Duodenal mucosa (tissue), 2 donors: ENCODE data around the gene IQCM.
"Not testable (repeated sequence)": the region's sequence is repeated elsewhere in the genome, so short reads cannot be mapped to it uniquely, and the experiment has no call there.

Experiments
- H3K27ac ChIP-seq: one replicate; pipeline ENCODE4 v1.7.0; 2013; ENCODE audit warnings: low read depth, low read length
- H3K27me3 ChIP-seq, 2 donors: one replicate each; pipeline ENCODE4 v1.7.0; 2013; ENCODE audit warnings: low read length in 2 of 2, control low read depth in 1 of 2; ENCODE audit not compliant: insufficient read depth in 2 of 2, control insufficient read depth in 1 of 2
- H3K36me3 ChIP-seq, 2 donors: one replicate each; pipeline ENCODE4 v1.7.0; 2013; ENCODE audit warnings: low read length in 2 of 2, control low read depth in 1 of 2; ENCODE audit not compliant: insufficient read depth in 2 of 2, control insufficient read depth in 1 of 2
- H3K4me1 ChIP-seq, 2 donors: one replicate each; pipeline ENCODE4 v1.7.0; 2013; ENCODE audit warnings: low read length in 2 of 2, control low read depth in 1 of 2; ENCODE audit not compliant: insufficient read depth in 2 of 2, control insufficient read depth in 1 of 2
- H3K4me3 ChIP-seq, 2 donors: one replicate each; pipeline ENCODE4 v1.7.0; 2013; ENCODE audit warnings: low read length in 2 of 2, low read depth in 1 of 2
- H3K9ac ChIP-seq, 2 donors: one replicate each; pipeline ENCODE4 v1.7.0; 2013; ENCODE audit warnings: low read length in 2 of 2, low read depth in 1 of 2
- H3K9me3 ChIP-seq, 2 donors: one replicate each; pipeline ENCODE4 v1.7.0; 2013; ENCODE audit warnings: low read length in 2 of 2, control low read depth in 1 of 2; ENCODE audit not compliant: control insufficient read depth in 1 of 2

IQCM gene

GRCh38 chr4:149511558-149512298 is 303.9 kb downstream of the IQCM start:
- Histone ChIP-seq H3K27ac (no peak overlapping the region), H3K36me3 (no peaks in the 10 kb centered on the region), H3K4me3 (no peak overlapping the region), H3K9me3 (no peaks in the 10 kb centered on the region), H3K9ac (no peak overlapping the region), H3K27me3 (no peaks in the 10 kb centered on the region), H3K4me1 (no peaks in the 10 kb centered on the region)

GRCh38 chr4:149507309-149507708 is 308.3 kb downstream of the IQCM start:
- H3K4me1 ChIP-seq, H3K36me3 ChIP-seq, H3K27ac ChIP-seq, H3K9me3 ChIP-seq, H3K4me3 ChIP-seq, H3K27me3 ChIP-seq, H3K9ac ChIP-seq: not testable (repeated sequence)

GRCh38 chr4:149500806-149501205 is 314.8 kb downstream of the IQCM start:
- Histone ChIP-seq H3K36me3 (no peaks in the 10 kb centered on the region), H3K27ac (no peak overlapping the region), H3K4me3 (no peak overlapping the region)

GRCh38 chr4:149499726-149500125 is 315.9 kb downstream of the IQCM start:
- H3K4me1 ChIP-seq: no peaks in the 10 kb centered on the region
- H3K27me3 ChIP-seq: no peaks in the 10 kb centered on the region
- H3K4me3 ChIP-seq: no peak overlapping the region
- H3K9me3 ChIP-seq: no peaks in the 10 kb centered on the region
- no peak overlapping the region for H3K27ac ChIP-seq
- no peaks in the 10 kb centered on the region for H3K36me3 ChIP-seq
- no peak overlapping the region for H3K9ac ChIP-seq

More at GRCh38 chr4:149500806-149501205, 314.8 kb downstream of the IQCM start:
- no peaks in the 10 kb centered on the region for H3K27me3 ChIP-seq
- no peak overlapping the region for H3K9ac ChIP-seq
- H3K4me1 ChIP-seq: no peaks in the 10 kb centered on the region
- no peaks in the 10 kb centered on the region for H3K9me3 ChIP-seq

- Histone ChIP-seq H3K9me3 (no peaks in the 10 kb centered on the region), H3K27me3 (no peaks in the 10 kb centered on the region), H3K9ac (no peak overlapping the region), H3K4me3 (no peak overlapping the region), H3K36me3 (no peaks in the 10 kb centered on the region), H3K4me1 (no peaks in the 10 kb centered on the region), H3K27ac (no peak overlapping the region)
Observed at GRCh38 chr4:149498246-149498645, 317.4 kb downstream of the IQCM start.

DNA sequence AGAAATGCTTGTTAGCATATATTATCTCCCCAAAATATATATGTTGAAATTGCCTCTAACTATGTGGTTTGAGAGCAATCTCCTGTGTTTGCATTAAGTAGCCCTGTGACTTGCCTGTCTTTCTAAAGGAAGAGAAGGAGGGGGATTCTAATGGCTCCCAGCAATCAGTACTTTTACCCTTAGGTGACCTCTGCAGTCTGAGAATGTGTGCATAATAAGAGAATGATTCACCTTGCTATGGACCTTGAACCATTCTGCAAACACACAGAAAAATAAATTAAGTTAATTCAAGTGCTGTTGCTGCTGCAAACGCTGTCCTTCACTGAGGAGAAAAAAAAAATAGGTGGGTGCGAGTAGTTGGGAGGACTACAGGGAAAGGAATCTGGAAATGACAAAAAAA is 322.2 kb downstream of the IQCM start:
- Histone ChIP-seq H3K9ac (no peak overlapping the region), H3K27me3 (no peaks in the 10 kb centered on the region), H3K4me1 (no peaks in the 10 kb centered on the region), H3K36me3 (no peaks in the 10 kb centered on the region), H3K27ac (no peak overlapping the region), H3K4me3 (no peak overlapping the region), H3K9me3 (no peaks in the 10 kb centered on the region)

DNA sequence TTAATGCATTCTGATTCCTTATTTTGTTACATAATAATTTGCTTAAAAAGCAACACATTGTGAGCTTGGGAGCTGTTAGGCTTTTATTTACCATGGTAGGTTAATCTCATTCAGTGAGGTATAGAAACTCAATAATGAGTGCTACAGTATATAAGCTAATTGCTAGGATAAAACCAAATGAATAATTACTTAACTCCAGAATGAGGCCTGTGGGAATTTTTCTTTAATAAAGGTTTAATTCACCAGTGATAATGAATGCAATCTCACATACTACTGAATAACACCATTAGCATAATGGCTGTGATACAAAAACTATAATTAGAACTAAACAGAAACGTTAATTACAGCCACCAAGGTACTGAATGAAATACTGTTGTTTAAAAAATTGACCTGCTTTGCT is 326.3 kb downstream of the IQCM start:
- Histone ChIP-seq H3K27me3 (no peaks in the 10 kb centered on the region), H3K27ac (no peak overlapping the region), H3K4me3 (no peak overlapping the region), H3K36me3 (no peaks in the 10 kb centered on the region), H3K9ac (no peak overlapping the region), H3K9me3 (no peaks in the 10 kb centered on the region), H3K4me1 (no peaks in the 10 kb centered on the region)

GRCh38 chr4:149486861-149487260 is 328.8 kb downstream of the IQCM start:
- no peaks in the 10 kb centered on the region for H3K36me3 ChIP-seq
- H3K9me3 ChIP-seq: no peaks in the 10 kb centered on the region
- H3K9ac ChIP-seq: no peak overlapping the region

DNA sequence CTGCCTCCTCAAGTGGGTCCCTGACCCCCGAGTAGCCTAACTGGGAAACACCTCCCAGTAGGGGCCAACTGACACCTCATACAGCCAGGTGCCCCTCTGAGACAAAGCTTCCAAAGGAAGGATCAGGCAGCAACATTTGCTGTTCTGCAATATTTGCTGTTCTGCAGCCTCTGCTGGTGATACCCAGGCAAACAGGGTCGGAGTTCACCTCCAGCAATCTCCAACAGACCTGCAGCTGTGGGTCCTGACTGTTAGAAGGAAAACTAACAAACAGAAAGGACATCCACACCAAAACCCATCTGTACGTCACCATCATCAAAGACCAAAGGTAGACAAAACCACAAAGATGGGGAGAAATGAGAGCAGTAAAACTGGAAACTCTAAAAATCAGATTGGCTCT is 347.0 kb downstream of the IQCM start:
- not testable (repeated sequence) for H3K36me3 ChIP-seq, H3K27me3 ChIP-seq, H3K9me3 ChIP-seq, H3K9ac ChIP-seq, H3K4me3 ChIP-seq, H3K4me1 ChIP-seq, H3K27ac ChIP-seq

More at GRCh38 chr4:149486861-149487260, 328.8 kb downstream of the IQCM start:
- H3K4me1 ChIP-seq: no peaks in the 10 kb centered on the region
- H3K4me3 ChIP-seq: no peak overlapping the region
- no peak overlapping the region for H3K27ac ChIP-seq
- H3K27me3 ChIP-seq: no peaks in the 10 kb centered on the region

DNA sequence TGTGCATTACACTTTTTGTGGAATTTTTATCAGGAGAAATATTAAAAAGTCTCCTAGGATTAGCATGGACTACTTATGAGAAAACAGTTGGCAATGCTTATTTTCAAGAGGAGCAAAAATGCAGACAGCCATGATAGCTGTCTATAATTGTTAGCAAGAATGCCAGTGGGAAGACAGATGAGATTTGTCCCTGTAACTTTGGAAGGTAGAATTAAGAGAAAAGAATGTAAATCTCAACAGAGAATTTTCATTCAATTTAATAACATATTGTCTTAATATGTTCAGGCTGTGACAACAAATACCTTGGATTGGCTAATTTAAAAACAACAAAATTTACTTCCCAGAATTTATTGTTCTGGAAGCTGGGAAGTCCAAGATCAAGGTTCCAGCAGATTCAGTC is 349.2 kb downstream of the IQCM start:
- H3K4me3 ChIP-seq: no peak overlapping the region
- H3K27ac ChIP-seq: no peak overlapping the region
- no peaks in the 10 kb centered on the region for H3K4me1 ChIP-seq
- H3K27me3 ChIP-seq: no peaks in the 10 kb centered on the region
- no peak overlapping the region for H3K9ac ChIP-seq
- H3K36me3 ChIP-seq: no peaks in the 10 kb centered on the region
- H3K9me3 ChIP-seq: peaks cover 0 to 3% of the 10 kb centered on the region in 2 donors
